ENCODE data around the gene GNPTG. TPM values are rescaled to one million over a fixed set of nuclear protein-coding genes. Genes with fewer than 3 reads are reported as not detected.
A peak's percentile ranks its signal among the peaks of the same experiment; 100 is the strongest.

The GNPTG gene
- total RNA-seq, 1 donor from 2014 or later = 37.6 TPM

DNA sequence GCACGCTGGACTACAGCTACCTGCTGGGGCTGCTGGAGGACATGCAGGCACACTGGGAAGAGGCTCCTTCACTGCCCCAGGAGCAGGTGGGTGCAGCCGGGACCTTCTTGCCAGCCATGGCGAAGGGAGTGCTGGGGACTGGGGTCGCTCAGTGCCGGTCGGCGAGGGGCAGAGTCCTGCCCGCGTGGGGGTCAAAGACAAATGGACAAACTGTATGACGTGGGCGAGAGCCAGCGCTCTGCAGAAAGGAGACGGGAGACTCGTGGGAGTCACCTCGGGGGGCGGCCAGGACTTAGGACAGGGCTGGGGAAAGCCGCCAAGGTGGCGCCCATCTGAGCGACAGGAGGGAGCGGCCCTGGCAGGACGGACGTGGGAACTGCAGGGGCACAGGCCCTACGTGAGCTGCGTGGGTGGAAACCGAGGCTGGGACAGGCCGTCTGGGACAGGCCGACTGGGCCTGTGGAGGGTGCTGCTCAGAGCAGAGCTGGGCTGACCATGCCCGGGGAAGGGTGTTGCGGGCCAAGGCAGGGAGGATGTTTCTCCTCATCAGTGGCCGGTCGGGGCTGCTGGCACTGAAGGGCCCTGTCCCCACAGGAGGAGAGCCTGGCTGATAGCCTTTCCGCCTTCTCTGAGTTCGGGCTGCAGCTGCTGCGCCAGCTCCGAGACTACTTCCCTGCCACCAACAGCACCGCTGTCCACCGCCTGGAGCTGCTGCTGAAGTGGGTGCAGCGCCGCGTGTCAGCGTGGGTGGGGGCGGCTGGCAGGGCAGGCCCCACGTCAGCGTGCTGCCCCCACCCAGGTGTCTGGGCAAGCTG is 8.1 kb upstream of the GNPTG start:
- DNase-seq (no peak), ATAC-seq (no peak)
- intact Hi-C loops (cut with micrococcal nuclease) = no loop called here

DNA sequence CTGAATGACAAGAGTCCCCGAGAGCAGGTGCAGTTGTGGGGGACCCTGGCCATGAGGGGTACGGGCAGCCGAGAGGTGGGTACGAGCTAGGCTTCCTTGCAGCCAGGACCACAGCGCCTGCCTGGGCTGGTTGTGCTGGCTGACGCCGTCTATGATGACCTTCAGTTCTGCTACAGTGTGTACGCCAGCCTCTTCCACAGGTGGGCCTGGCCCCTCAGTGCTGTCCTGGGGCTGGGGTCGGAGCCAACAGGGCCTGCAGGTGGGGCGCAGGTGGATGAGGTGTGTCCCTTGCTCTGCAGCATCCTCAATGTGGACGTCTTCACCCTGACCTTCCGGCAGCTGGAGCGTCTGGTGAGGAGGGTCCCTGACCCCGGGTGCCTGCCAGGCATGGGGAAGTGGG is 7.2 kb upstream of the GNPTG start:
- intact Hi-C loops (cut with micrococcal nuclease) = no loop called here
- DNase-seq (no peak), ATAC-seq (no peak)

DNA sequence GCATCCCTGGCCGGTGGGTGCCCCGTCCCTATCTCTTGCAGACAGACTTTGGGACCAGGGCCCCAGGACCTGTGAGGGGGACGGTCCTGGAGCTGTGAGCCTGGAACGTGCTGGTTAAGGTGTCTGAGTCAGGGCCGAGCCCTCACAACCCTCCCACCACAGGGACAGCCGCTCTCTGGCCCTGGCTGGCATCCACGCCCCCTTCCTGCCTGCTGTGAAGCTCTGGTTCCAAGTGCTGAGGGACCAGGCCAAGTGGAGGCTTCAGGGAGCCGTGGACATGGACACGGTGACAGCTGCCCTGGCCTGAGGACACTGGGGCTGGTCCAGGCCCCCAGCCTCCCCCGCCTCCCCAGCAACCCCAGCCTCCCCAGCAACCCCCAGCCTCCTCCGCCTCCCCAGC is 6.6 kb upstream of the GNPTG start:
- DNase-seq = no peak
- intact Hi-C loops (cut with micrococcal nuclease) = no loop called here
- no peak for ATAC-seq

DNA sequence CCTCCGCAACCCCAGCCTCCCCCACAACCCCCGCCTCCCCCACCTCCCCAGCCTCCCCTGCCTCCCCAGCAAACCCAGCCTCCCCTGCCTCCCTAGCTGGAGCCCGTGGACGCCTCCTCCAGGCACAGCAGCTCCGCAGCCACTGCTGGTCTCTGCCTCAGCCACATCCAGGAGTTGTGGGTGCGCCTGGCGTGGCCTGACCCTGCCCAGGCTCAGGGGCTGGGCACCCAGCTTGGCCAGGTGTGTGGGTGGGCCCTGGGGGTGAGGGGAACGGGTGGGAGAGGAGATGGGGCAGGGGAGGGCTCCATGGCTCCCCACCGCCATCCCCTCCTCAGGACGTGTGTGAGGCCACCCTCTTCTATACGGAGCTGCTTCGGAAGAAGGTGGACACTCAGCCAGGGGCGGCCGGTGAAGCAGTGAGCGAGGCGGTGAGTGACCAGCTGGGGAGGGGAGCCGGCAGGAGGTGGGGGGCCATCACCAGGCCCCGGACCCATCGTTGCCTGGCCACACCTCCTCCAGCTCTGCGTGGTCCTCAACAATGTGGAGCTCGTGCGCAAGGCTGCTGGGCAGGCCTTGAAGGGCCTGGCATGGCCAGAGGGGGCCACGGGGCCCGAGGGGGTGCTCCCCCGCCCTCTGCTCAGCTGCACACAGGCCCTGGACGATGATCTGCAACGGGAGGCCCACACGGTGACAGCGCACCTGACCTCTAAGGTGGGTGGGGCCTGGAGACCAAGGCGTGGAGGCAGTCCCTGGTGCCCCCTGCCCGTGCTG is 5.9 kb upstream of the GNPTG start:
- ATAC-seq (no peak), DNase-seq (no peak)
- intact Hi-C loops (cut with micrococcal nuclease) = no loop called here

DNA sequence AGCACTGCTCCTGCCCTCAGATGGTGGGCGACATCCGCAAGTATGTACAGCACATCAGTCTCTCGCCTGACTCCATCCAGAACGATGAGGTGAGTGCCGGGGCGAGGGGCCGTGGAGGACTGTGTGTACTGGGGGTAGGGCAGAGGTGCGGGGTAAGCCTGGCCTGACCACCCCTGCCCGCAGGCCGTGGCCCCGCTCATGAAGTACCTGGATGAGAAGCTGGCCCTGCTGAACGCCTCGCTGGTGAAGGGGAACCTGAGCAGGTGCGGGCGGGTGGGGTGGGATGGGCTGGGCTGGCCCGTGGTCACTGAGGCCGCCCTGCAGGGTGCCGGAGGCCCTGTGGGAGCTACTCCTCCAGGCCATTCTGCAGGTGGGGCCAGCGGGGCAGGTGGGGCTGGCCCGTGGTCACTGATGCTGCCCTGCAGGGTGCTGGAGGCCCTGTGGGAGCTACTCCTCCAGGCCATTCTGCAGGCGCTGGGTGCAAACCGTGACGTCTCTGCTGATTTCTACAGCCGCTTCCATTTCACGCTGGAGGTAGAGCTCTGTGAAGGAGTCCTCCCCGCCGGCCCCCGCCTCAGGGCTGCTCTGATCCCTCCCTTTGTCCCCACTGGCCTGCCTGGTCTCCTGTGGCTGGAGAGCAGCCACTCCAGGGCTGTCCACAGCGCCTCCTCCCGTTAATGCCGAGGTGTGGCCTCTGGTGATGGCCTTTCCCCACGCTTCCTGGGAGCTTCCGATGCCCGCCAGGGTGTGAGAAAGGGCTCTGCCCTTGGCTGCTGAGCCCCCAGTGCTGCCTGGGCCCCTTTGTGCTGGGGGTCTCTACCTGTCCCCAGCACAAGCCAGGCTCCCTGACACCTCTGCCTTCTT is 5.1 kb upstream of the GNPTG start:
- DNase-seq = no peak
- intact Hi-C loops (cut with micrococcal nuclease) = no loop called here
- ATAC-seq = no peak

DNA sequence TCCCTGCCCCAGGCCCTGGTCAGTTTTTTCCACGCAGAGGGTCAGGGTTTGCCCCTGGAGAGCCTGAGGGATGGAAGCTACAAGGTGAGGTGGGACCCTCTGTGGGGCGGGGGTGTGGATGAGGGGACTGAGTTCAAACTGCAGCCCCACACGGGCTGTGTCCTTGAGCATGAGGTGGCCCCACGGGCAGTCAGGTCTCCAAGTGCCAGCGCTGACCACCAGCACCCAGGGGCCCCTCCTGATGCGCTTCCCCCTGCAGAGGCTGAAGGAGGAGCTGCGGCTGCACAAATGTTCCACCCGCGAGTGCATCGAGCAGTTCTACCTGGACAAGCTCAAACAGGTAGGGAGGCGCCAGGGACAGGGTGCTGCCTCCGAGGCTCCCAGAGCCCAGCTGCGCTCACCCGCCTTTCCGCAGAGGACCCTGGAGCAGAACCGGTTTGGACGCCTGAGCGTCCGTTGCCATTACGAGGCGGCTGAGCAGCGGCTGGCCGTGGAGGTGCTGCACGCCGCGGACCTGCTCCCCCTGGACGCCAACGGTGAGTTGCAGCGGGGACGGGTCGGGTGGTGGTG is 4.4 kb upstream of the GNPTG start:
- ATAC-seq (no peak), DNase-seq (no peak)

DNA sequence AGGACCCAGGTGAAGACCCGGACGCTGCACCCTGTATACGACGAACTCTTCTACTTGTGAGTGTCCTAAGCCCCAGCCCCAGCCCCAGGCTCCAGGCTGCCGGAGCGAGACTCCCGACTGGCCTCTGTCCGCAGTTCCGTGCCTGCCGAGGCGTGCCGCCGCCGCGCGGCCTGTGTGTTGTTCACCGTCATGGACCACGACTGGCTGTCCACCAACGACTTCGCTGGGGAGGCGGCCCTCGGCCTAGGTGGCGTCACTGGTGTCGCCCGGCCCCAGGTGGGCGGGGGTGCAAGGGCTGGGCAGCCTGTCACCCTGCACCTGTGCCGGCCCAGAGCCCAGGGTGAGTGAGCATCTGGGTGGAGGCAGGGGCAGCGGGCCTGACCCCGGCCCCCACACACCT is 3.8 kb upstream of the GNPTG start:
- ATAC-seq (no peak), DNase-seq (no peak)
- intact Hi-C loops (cut with micrococcal nuclease) = no loop called here

More for the DNA sequence above, 4.4 kb upstream of the GNPTG start:
- intact Hi-C loops (cut with micrococcal nuclease) = no loop called here

DNA sequence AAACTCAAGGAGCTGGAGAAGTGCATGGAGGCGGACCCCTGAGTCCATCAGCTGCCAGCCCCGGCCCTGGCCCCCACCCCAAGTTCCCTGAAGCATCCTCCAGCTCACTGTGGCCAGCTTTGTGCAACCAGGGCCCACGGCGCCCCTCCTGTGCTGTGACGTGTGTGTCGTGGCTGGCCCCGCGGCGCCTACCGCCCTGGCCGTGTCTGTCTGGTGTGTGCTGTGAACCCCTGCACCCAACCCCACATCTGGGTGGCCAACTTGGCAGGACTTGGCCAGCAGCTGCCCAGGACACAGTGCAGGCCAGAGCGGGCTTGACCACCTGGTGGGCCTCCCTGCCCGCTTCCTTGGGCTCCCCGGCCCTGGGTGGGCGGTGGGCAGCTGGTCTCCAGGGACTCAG is 3.3 kb upstream of the GNPTG start:
- intact Hi-C loops (cut with micrococcal nuclease) = no loop called here

DNA sequence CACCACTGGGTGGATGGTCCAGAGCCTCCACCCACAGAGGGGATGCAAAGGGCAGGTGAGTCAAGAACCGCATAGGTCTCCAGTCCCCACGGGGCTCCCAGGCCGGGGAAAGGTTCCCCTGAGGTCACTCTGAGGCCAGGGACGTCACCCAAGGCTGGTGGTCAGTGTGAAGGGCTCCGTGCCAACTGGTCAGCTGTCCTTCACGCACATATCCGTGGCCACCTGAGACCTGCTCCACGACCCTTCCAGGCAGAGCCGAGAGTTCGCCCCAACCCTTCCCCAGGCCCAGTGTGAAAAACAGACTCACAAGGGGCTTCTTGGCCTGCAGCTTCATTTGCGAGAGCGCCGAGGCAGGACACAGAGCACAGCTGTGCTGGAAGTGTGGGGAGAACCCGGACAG is 2.8 kb upstream of the GNPTG start:
- DNase-seq (no peak), ATAC-seq (no peak)
- intact Hi-C loops (cut with micrococcal nuclease) = no loop called here

More for the DNA sequence above, 3.3 kb upstream of the GNPTG start:
- ATAC-seq = no peak
- no peak for DNase-seq

DNA sequence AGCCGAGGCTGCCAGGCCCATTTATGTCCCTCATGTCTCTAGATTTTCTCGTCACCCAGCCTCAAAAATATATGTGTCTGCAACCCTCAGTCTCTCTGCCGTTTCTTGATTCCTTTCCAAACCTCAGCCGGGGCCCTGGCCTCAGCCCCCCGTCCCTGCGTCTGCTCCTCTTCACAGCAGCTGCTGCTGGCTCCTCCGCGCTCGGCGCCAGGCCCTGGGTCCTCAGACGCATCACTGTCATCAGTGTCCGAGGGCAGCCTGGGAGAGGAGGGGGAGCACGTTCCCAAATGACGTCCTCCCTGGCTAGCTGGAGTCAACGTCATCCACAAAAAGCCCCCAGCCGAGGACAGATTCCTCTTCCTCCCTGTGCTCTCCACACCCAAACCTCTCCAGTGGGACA is 2.4 kb upstream of the GNPTG start:
- ATAC-seq (no peak), DNase-seq (no peak)
- intact Hi-C loops (cut with micrococcal nuclease) = no loop called here

DNA sequence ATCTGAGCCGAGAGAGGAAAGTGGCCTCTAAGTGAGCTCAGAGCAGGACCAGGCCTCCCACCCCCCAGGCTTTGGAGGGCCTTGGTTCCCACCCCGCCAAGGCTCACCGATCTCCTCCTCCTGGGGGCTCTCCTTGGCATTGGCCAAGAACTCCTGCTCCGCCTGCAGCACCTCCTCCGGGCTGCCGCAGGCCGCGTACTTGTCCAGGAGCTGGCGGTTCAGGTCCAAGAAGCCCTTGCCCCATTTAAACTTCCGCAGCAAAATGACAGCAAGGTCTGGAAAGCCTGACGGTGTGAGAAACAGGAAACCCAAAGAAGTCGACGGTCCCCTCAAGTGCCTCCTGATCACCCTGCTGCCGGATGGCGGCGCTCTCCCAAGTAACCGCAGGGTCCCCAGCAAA is 1.8 kb upstream of the GNPTG start:
- ATAC-seq = no peak
- no peak for DNase-seq
- intact Hi-C loops (cut with micrococcal nuclease) = no loop called here

DNA sequence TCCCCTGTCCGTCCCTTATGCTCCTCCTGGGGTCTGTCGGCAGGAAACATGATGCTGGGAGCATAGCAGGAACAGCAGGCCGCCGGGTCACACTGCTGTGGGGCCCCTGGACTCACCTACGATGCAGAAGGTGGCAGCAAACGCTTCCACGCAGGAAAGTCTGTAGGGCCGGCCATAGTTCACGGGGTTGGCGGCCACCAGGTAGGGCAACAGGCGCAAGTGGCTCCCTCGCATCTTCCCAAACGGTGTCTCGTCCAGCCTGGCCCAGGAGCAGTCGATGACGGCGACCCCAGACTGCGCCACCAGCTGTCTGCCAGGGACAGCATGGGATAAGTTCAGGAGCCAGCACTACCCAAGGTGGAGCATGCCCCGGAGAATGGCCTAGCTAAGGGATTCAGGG is 1.0 kb upstream of the GNPTG start:
- DNase-seq (no peak), ATAC-seq (no peak)
- intact Hi-C loops (cut with micrococcal nuclease) = no loop called here

DNA sequence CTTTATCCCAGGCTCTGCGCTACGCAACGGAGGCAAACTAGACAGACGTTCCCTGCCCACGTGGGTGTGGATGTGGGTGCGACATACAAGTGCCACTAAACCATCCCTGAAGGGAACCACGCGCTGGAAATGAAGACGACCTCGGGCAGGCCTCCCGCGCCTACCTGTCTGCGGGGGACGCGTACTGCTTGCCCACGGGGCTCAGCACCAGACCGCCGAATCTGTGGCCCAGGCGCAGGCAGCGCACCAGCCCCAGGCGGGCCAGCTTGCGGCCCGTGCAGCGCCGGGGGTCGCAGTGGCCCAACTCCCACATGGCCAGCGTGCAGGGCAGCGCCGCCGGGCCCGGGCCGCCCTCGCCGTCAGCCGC is 533 bp upstream of the GNPTG start:
- DNase-seq (no peak), ATAC-seq (peak; percentile 4)
- intact Hi-C loops (cut with micrococcal nuclease) = no loop called here

DNA sequence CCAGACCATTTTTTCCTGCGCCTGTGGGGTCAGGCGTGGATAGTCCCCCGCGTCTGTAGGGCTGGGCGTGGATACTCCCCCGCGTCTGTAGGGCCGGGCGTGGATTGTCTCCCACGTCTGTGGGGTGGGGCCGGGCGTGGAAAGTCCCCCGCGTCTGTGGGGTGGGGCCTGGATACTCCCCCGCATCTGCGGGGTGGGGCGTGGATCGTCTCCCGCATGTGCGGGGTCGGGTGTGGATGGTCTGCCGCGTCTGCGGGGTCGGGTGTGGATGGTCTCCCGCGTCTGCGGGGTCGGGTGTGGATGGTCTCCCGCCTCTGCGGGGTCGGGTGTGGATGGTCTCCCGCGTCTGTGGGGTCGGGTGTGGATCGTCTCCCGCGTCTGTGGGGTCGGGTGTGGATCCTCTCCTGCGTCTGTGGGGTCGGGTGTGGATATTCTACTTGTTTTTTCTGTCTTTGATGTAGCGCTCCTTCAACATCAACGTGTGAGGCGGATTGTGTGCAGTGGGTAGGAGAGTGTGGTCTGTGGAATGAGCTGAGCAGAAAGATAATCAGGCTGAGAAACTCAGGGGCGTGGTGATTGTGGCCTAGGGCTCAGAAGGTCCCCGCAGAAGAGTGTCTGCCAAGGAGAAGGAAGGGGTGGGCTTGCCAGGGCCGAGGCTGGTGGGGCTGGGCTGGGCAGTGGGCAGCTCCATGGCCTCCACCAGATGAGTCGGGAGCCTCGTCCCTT is 3.2 kb downstream of the GNPTG start:
- DNase-seq = no peak
- intact Hi-C loops (cut with micrococcal nuclease) = no loop called here
- no peak for ATAC-seq

DNA sequence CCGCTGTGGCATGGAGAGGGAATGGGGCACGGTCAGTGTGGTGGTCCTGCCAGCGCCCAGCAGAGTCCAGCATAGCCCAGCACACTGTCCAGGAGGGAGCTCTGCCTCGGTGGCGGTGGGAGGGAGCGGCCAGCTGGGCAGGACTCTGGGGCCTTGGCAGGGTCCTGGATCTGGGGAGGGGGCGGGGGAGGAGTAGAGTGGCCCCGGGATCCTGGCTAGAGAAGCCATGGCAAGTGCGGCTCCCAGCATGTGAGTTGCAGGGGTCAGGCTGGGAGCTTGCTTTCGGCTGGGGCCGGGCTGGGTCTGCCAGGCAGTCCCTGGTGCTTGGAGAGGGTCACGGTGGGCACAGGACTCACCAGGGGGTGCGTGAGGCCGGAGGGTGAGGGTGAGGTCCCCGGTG is 3.9 kb downstream of the GNPTG start:
- intact Hi-C loops (cut with micrococcal nuclease) = no loop called here
- ATAC-seq (no peak), DNase-seq (no peak)

DNA sequence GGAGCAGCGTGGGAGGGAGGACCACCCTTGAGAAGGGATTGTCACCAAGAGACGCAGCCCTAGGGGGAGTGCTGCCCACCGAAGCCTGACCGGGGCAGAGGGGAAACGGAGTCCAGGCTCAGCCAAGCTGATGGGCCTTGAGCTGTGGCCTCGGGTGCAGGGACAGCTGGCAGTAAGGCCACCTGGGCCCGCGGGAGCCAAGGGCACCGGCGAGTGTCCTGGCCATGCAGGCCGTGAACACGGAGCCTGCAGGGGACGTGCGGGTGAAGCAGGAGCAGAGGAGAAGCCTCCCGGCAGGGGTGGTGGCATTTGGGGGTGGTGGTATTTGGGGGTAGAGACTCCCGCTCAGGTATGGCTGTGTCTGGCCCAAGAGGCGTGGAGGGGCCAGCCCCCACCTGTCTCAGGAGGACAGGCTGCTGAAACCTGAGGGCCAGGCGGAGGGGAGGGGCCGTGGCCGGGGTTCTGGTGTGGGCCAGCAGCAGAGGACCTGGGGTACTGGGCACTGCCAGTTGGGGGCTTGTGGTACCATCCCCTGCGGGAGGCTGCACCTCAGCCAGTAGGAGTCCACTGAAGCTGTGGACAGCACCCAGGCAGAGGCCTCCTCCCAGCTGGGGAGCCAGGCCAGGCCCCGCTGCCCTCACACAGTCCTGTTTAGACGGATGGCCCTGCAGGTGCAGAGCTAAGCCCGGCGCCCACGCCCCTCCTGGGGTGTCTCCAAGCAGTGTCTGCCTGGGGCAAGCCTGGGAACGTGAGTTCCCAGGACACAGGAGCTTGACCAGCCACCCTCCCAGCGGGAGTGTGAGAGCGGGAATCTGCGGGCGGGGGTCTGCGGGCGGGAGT is 4.5 kb downstream of the GNPTG start:
- DNase-seq = no peak
- intact Hi-C loops (cut with micrococcal nuclease) = no loop called here
- ATAC-seq = no peak

DNA sequence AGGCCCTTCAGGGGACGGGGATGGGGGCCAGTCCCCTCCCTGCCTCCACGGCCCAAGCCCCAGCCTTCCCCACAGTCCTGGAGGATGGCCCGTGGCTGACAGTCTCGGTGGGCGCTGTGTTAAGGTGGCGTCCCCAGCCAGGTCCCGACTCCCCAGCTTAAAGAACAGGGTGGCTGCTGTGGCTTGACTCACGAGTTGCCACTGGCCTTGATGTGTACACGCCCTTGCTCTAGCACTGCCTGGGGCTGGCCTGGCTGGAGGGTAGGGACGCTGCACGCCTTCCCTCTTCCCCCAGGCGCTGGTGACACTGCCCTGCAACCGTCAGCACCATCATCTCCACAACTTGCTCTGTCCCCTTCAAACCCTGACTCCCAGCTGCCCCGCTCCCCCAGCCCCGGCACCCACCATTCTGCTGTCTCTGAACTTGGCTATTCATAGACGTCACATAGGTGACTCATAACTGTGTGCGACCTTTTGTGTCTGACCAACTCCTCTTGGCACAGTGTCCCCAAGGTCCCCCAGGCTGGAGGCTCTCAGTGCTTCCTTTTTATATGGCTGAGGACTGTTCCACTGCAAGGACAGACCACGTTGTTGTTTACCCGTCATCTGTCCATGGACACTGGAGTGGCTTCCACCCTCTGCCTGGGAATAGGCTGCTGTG is 6.3 kb downstream of the GNPTG start:
- no peak for DNase-seq
- no peak for ATAC-seq
- intact Hi-C loops (cut with micrococcal nuclease) = no loop called here
